ENCODE measurements around the gene NDST1.

- TF ChIP-seq, protein P1, sequence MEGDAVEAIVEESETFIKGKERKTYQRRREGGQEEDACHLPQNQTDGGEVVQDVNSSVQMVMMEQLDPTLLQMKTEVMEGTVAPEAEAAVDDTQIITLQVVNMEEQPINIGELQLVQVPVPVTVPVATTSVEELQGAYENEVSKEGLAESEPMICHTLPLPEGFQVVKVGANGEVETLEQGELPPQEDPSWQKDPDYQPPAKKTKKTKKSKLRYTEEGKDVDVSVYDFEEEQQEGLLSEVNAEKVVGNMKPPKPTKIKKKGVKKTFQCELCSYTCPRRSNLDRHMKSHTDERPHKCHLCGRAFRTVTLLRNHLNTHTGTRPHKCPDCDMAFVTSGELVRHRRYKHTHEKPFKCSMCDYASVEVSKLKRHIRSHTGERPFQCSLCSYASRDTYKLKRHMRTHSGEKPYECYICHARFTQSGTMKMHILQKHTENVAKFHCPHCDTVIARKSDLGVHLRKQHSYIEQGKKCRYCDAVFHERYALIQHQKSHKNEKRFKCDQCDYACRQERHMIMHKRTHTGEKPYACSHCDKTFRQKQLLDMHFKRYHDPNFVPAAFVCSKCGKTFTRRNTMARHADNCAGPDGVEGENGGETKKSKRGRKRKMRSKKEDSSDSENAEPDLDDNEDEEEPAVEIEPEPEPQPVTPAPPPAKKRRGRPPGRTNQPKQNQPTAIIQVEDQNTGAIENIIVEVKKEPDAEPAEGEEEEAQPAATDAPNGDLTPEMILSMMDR (IDR thresholded peaks at IDR 0.05) = no peak
- peak; percentile 55 for TF ChIP-seq POLR2AphosphoS5 (IDR thresholded peaks at IDR 0.05)
Observed at GRCh38 chr5:150515446-150515845, 7.5 kb downstream of the NDST1 start.
